ENCODE data around the gene FAM131B. TPM values are rescaled to one million over a fixed set of nuclear protein-coding genes. Genes with fewer than 3 reads are reported as not detected.

The FAM131B gene
- total and polyA plus RNA-seq, 10 donors = 0.04 to 1.4 (median 0.38) TPM

DNA sequence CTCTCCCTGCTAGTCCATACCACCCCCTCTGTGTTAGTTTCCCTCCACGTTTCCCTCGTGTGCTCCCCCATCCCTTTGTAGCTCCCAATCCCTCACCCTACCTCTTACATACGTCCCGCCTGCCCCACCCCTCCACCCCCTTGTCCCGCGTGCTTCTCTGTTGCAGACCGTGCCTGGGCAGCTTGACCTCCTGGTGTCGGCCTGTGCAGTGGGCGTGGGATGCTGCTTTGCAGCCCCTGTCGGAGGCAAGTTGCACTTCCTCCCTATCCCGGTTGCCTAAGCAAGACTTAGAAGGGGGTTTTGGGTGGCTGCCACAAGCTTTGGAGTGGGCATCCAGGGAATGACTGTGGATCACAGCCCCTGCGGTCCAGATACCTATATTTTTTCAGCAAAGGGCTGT is 38.9 kb downstream of the FAM131B start:
- DNase-seq = no peak
- Histone ChIP-seq H3K36me3 (no peaks in the 10 kb centered on the region), H3K9me3 (no peaks in the 10 kb centered on the region), H3K4me3 (no peak overlapping the region), H3K4me1 (peaks cover 0 to 40% (median 10%) of the 10 kb centered on the region in 6 donors), H3K27ac (peak overlapping the region in 3 of 8 donors; percentile 4 to 33 (median 21)), H3K27me3 (replicated peaks in 1 of 7) (no peaks in the 10 kb centered on the region)
- 56 to 74% (median 61%) methylated on average over 12 of the region's 12 CpGs for WGBS, 5 donors
- TF ChIP-seq POLR2AphosphoS5 (IDR thresholded peaks at IDR 0.05) = no peak
- TF ChIP-seq, protein P1, sequence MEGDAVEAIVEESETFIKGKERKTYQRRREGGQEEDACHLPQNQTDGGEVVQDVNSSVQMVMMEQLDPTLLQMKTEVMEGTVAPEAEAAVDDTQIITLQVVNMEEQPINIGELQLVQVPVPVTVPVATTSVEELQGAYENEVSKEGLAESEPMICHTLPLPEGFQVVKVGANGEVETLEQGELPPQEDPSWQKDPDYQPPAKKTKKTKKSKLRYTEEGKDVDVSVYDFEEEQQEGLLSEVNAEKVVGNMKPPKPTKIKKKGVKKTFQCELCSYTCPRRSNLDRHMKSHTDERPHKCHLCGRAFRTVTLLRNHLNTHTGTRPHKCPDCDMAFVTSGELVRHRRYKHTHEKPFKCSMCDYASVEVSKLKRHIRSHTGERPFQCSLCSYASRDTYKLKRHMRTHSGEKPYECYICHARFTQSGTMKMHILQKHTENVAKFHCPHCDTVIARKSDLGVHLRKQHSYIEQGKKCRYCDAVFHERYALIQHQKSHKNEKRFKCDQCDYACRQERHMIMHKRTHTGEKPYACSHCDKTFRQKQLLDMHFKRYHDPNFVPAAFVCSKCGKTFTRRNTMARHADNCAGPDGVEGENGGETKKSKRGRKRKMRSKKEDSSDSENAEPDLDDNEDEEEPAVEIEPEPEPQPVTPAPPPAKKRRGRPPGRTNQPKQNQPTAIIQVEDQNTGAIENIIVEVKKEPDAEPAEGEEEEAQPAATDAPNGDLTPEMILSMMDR (IDR thresholded peaks at IDR 0.05 in 8 of 11, conservative IDR thresholded peaks at IDR 0.05 in 3 of 11) = no peak
- no peak for TF ChIP-seq POLR2A (IDR thresholded peaks at IDR 0.05)
- intact Hi-C loops (cut with DNase I; ENCODE audit: low total_unique reads) = no loop called here

DNA sequence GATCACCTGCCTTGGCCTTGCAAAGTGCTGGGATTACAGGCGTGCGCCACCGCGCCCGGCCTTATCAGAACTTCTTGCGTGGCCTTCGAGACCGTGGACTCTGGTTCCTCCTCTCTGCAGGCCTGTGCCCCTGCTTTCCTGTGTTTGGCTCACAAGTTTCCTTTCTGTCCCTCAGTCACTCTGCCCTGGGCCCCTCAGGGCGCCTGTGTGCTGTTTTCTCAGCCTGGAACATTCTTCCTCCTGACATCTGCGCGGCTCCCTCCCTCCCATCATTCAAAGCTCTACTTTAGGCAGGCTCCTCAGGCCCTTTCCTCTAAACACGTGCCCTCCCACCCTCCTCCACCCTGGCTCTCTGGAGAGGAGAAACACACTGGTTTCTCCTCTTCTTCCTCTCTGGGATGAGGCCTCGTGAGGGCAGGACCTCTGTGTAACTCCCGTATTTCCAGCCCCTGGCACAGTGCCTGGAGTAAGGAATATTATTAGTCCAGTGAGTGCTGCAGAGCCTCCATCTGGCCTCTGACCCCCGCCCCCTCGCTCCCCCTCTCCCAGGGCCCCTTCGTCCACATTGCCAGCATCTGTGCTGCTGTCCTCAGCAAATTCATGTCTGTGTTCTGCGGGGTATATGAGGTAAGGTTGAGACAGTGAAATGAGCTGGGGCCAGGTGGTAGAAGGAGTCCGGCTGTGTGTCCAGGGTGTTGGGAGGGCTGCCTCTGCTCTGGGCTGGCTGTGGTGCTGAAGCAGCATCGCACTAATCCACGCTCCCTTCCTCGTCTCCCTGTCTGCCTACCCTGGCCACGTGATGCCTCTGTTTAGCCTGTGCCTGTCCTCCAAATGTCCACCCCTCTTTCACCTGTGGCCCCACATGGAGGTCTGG is 39.5 kb downstream of the FAM131B start:
- Histone ChIP-seq H3K27me3 (replicated peaks in 1 of 7) (no peaks in the 10 kb centered on the region), H3K36me3 (no peaks in the 10 kb centered on the region), H3K27ac (peak overlapping the region in 4 of 8 donors; percentile 4 to 33 (median 14)), H3K4me1 (peaks cover 0 to 37% (median 10%) of the 10 kb centered on the region in 6 donors), H3K9me3 (no peaks in the 10 kb centered on the region), H3K4me3 (no peak overlapping the region)
- intact Hi-C loops (cut with DNase I; ENCODE audit: low total_unique reads) = no loop called here
- TF ChIP-seq, protein P1 (IDR thresholded peaks at IDR 0.05 in 8 of 11, conservative IDR thresholded peaks at IDR 0.05 in 3 of 11) = no peak
- TF ChIP-seq POLR2AphosphoS5 (IDR thresholded peaks at IDR 0.05) = peak in 1 of 3 donors; percentile 38
- TF ChIP-seq POLR2A (IDR thresholded peaks at IDR 0.05) = no peak
- WGBS, 5 donors = 56 to 75% (median 65%) methylated on average over 23 of the region's 23 CpGs
- no peak for DNase-seq

DNA sequence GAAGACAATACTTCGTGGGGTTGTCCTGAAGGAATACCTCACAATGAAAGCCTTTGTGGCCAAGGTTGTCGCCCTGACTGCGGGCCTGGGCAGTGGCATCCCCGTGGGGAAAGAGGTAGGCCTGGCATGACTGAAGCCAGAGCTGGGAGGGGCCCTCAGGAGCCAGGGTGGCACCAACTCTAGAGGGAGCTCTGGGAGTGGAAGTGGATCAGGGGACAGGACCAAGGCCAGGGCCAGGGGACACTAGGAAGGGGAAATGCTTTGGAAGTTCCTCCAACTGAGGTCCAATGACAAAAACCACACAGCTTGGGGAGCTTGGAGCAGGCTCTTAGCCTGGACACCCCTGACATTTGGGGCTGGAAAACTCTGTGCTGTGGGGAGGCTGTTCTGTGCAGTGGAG is 40.8 kb downstream of the FAM131B start:
- DNase-seq = no peak
- TF ChIP-seq, protein P1 (IDR thresholded peaks at IDR 0.05 in 8 of 11, conservative IDR thresholded peaks at IDR 0.05 in 3 of 11) = peak in 1 of 11 experiments; percentile 15
- TF ChIP-seq POLR2A (IDR thresholded peaks at IDR 0.05) (no peak), POLR2AphosphoS5 (IDR thresholded peaks at IDR 0.05) (no peak)
- intact Hi-C loops (cut with DNase I; ENCODE audit: low total_unique reads) = no loop called here
- Histone ChIP-seq H3K4me1 (peaks cover 0 to 33% (median 10%) of the 10 kb centered on the region in 6 donors), H3K36me3 (no peaks in the 10 kb centered on the region), H3K9me3 (no peaks in the 10 kb centered on the region), H3K4me3 (no peak overlapping the region), H3K27ac (peak overlapping the region in 1 of 8 donors; percentile 21), H3K27me3 (replicated peaks in 1 of 7) (no peaks in the 10 kb centered on the region)
- WGBS, 5 donors = 80 to 90% (median 86%) methylated on average over 4 of the region's 4 CpGs

GRCh38 chr7:143321242-143321641 is 41.3 kb downstream of the FAM131B start:
- Histone ChIP-seq H3K27me3 (replicated peaks in 1 of 7) (no peaks in the 10 kb centered on the region), H3K4me1 (peaks cover 0 to 37% (median 10%) of the 10 kb centered on the region in 6 donors), H3K9me3 (no peaks in the 10 kb centered on the region), H3K36me3 (no peaks in the 10 kb centered on the region), H3K4me3 (no peak overlapping the region), H3K27ac (no peak overlapping the region)
- DNase-seq = no peak
- intact Hi-C loops (cut with DNase I; ENCODE audit: low total_unique reads) = no loop called here
- TF ChIP-seq POLR2A (IDR thresholded peaks at IDR 0.05) (no peak), POLR2AphosphoS5 (IDR thresholded peaks at IDR 0.05) (no peak)
- TF ChIP-seq, protein P1 (IDR thresholded peaks at IDR 0.05 in 8 of 11, conservative IDR thresholded peaks at IDR 0.05 in 3 of 11) = no peak
- WGBS, 5 donors = 92 to 97% (median 95%) methylated on average over 10 of the region's 10 CpGs

All from spleen (tissue), 11 donors.